Esophagus muscularis mucosa (tissue), 3 donors: ENCODE measurements around the gene GET4.

ENCODE experiments used
- CTCF ChIP-seq, 3 experiments: fragments of 200-600 bp in 2 of 3; fragments of 450-650 bp in 1 of 3; sonication (generic) in 2 of 3; IDR thresholded peaks; one replicate each; pipeline ENCODE4 v1.5.1; 2017 to 2019; ENCODE audit warnings: antibody characterized with exemption in 3 of 3, mild to moderate bottlenecking in 2 of 3, moderate library complexity in 1 of 3
- POLR2A ChIP-seq: fragments of 450-650 bp; IDR thresholded peaks from one replicate; pipeline ENCODE4 v1.6.1; 2017; ENCODE audit warnings: antibody characterized with exemption, moderate library complexity, mild to moderate bottlenecking, low read depth

GRCh38 chr7:876972-877311, 588 bp downstream of the GET4 start:
- no peak for TF ChIP-seq CTCF (IDR thresholded peaks at IDR 0.05)
- TF ChIP-seq POLR2A: no peak
